ENCODE measurements around the gene VAC14.

DNA sequence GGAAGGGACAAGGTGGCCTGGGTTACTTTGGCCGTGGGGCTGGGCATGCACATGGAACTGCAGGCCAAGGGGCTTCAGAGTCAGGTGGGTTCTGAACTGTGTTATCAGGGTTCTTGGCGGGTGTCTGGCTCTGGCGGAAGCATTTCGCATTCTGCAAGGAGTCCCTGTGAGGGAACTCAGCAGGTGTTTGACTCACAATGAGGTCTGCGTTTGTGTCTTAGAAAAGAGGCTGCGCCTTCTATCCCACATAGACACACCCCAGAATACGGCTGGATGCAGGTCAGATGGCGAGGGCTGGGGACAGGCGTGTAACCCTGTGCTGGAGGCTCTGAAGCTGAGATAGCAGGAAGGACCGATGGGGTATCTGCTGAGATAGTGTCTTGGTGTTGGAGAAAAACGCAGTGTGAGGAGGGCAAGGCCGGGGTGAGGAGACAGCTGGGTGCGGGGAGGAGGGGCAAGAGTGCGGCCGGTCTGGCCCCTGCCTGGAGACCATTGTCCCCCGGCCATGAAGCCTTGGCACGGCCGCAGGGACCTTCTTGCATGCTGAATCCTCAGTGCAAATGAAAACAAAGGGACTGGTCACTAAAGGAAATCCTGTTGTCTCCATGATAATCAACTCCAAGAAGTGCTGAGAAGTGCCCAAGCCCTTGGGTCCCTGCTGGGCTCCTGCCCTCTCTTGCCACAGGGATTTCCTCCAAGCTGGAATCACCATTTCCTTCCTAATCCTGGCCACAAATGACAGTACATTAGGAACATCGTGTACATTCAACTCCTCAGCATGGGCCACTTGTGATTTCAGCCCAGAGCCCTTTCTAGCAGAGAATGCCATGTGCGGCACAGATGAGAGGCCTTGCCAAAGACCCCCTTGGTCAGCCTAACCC lies 92.4 kb downstream of the VAC14 start:
- no peak for TF ChIP-seq ZNF274 (IDR thresholded peaks at IDR 0.05; ENCODE audit: low read depth, low read length)
- TF ChIP-seq YY1 (IDR thresholded peaks at IDR 0.05; ENCODE audit: insufficient read depth, insufficient read length): no peak
